Neural cell (in vitro differentiated cells): Measurements from ENCODE around the gene PCED1B.

ENCODE experiments used
- CTCF ChIP-seq: fragments of 450-650 bp; IDR thresholded peaks from 2 replicates; pipeline ENCODE4 v1.5.1; 2014; ENCODE audit warnings: antibody characterized with exemption, mild to moderate bottlenecking, moderate library complexity; ENCODE audit not compliant: poor library complexity, severe bottlenecking
- EP300 ChIP-seq: fragments of 450-650 bp; conservative IDR thresholded peaks from 2 replicates; pipeline ENCODE4 v1.6.1; 2014; ENCODE audit warnings: antibody characterized with exemption, mild to moderate bottlenecking, moderate library complexity; ENCODE audit not compliant: poor library complexity, severe bottlenecking
- EZH2 ChIP-seq: fragments of 200-600, 300-800 bp; shearing (Covaris generic), sonication (generic); IDR thresholded peaks from 2 replicates; pipeline ENCODE4 v1.6.1; 2014; ENCODE audit warnings: antibody characterized with exemption, low read length, borderline replicate concordance, mild to moderate bottlenecking; ENCODE audit not compliant: insufficient read depth, poor library complexity, severe bottlenecking
- MXI1 ChIP-seq: fragments of 450-650 bp; conservative IDR thresholded peaks from 2 replicates; pipeline ENCODE4 v1.6.1; 2014; ENCODE audit warnings: antibody characterized with exemption, mild to moderate bottlenecking; ENCODE audit not compliant: poor library complexity, severe bottlenecking
- POLR2AphosphoS5 ChIP-seq: IDR thresholded peaks from 2 replicates; pipeline ENCODE4 v1.6.1; 2012
- RAD21 ChIP-seq: fragments of 450-650 bp; conservative IDR thresholded peaks from 2 replicates; pipeline ENCODE4 v1.6.1; 2014; ENCODE audit warnings: antibody characterized with exemption, mild to moderate bottlenecking, moderate library complexity
- SMC3 ChIP-seq: fragments of 450-650 bp; conservative IDR thresholded peaks from 2 replicates; pipeline ENCODE4 v1.6.1; 2014; ENCODE audit warnings: antibody characterized with exemption, mild to moderate bottlenecking, moderate library complexity; ENCODE audit not compliant: poor library complexity
- TAF1 ChIP-seq: IDR thresholded peaks from 2 replicates; pipeline ENCODE4 v1.6.1; 2012; ENCODE audit warnings: low read depth
- TF ChIP-seq, protein P1 (sequence below): IDR thresholded peaks from 2 replicates; pipeline ENCODE4 v1.6.1; 2012; ENCODE audit warnings: borderline replicate concordance

GRCh38 chr12:47067176-47067575 lies 12.2 kb upstream of the PCED1B start:
- no peak for TF ChIP-seq TAF1
- TF ChIP-seq CTCF = no peak
- TF ChIP-seq EZH2 = no peak
- TF ChIP-seq MXI1 = no peak
- TF ChIP-seq EP300 = no peak
- TF ChIP-seq POLR2AphosphoS5 = no peak
- TF ChIP-seq, protein P1, sequence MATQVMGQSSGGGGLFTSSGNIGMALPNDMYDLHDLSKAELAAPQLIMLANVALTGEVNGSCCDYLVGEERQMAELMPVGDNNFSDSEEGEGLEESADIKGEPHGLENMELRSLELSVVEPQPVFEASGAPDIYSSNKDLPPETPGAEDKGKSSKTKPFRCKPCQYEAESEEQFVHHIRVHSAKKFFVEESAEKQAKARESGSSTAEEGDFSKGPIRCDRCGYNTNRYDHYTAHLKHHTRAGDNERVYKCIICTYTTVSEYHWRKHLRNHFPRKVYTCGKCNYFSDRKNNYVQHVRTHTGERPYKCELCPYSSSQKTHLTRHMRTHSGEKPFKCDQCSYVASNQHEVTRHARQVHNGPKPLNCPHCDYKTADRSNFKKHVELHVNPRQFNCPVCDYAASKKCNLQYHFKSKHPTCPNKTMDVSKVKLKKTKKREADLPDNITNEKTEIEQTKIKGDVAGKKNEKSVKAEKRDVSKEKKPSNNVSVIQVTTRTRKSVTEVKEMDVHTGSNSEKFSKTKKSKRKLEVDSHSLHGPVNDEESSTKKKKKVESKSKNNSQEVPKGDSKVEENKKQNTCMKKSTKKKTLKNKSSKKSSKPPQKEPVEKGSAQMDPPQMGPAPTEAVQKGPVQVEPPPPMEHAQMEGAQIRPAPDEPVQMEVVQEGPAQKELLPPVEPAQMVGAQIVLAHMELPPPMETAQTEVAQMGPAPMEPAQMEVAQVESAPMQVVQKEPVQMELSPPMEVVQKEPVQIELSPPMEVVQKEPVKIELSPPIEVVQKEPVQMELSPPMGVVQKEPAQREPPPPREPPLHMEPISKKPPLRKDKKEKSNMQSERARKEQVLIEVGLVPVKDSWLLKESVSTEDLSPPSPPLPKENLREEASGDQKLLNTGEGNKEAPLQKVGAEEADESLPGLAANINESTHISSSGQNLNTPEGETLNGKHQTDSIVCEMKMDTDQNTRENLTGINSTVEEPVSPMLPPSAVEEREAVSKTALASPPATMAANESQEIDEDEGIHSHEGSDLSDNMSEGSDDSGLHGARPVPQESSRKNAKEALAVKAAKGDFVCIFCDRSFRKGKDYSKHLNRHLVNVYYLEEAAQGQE = no peak
- TF ChIP-seq RAD21 = no peak
- no peak for TF ChIP-seq SMC3
